ENCODE results near the gene IFNG-AS1. TPM values are rescaled to one million over a fixed set of nuclear protein-coding genes. Genes with fewer than 3 reads are reported as not detected.

Gene IFNG-AS1
- total RNA-seq, 4 donors from 2014 or later, result not detected

DNA sequence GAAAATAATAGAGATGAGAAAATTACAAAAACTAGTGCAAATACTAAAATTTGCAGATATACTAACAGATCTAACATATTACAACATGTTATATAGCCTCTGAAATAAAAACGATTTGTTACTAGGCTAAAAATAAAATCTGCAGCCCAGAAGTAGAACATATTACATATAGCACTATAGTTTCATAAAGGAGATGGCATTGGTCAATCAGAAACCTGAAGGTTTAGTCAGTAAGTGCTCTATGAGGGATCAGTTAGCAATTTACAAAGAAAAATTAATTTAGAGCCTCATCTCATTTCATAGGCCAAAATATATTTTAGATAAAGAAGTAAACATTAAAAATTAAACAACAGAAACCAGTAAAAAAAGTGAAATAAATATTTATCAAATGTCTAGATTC lies 41.0 kb downstream of the IFNG-AS1 start:
- Histone ChIP-seq H3K4me1 (no peaks in the 10 kb centered on the region), H3K27me3 (no peaks in the 10 kb centered on the region), H3K27ac (no peak overlapping the region), H3K4me3 (no peak overlapping the region), H3K9me3 (no peaks in the 10 kb centered on the region), H3K36me3 (no peaks in the 10 kb centered on the region)
- WGBS, 2 donors (ENCODE audit: low coverage in 1 of 2), result 55 to 71% methylated on average over 1 of the region's 1 CpG
- TF ChIP-seq, protein P1, sequence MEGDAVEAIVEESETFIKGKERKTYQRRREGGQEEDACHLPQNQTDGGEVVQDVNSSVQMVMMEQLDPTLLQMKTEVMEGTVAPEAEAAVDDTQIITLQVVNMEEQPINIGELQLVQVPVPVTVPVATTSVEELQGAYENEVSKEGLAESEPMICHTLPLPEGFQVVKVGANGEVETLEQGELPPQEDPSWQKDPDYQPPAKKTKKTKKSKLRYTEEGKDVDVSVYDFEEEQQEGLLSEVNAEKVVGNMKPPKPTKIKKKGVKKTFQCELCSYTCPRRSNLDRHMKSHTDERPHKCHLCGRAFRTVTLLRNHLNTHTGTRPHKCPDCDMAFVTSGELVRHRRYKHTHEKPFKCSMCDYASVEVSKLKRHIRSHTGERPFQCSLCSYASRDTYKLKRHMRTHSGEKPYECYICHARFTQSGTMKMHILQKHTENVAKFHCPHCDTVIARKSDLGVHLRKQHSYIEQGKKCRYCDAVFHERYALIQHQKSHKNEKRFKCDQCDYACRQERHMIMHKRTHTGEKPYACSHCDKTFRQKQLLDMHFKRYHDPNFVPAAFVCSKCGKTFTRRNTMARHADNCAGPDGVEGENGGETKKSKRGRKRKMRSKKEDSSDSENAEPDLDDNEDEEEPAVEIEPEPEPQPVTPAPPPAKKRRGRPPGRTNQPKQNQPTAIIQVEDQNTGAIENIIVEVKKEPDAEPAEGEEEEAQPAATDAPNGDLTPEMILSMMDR (IDR thresholded peaks at IDR 0.05), result no peak
- no peak for TF ChIP-seq POLR2AphosphoS5 (IDR thresholded peaks at IDR 0.05)
- TF ChIP-seq EP300 (IDR thresholded peaks at IDR 0.05), result no peak
- no peak for TF ChIP-seq POLR2A (IDR thresholded peaks at IDR 0.05)
- no peak for ATAC-seq

DNA sequence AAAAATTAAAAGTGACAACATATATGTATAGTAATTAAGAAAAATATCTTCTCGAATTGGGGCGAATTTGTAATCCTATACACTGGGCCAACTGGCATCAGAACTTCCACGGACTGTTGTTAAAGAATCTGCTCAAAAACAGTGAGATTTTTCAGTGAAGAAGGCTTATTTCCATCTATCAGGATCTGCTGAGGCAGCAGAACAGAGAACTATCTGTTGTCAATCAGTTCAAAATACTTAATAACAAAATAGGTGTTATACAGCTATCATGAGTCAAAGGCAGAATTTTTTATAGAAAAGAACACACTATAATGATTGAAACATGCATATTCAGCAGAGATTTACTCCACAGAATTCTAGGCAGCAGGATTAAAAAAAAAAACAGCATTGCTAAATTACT lies 41.9 kb downstream of the IFNG-AS1 start:
- H3K9me3 ChIP-seq, result no peaks in the 10 kb centered on the region
- WGBS, 2 donors (ENCODE audit: low coverage in 1 of 2), result 84 to 100% methylated on average over 3 of the region's 3 CpGs
- no peak for ATAC-seq
- TF ChIP-seq, protein P1 (IDR thresholded peaks at IDR 0.05), result no peak
- TF ChIP-seq POLR2A (IDR thresholded peaks at IDR 0.05) (no peak), POLR2AphosphoS5 (IDR thresholded peaks at IDR 0.05) (no peak), EP300 (IDR thresholded peaks at IDR 0.05) (no peak)
- no peak overlapping the region for H3K4me3 ChIP-seq
- no peaks in the 10 kb centered on the region for H3K36me3 ChIP-seq
- no peaks in the 10 kb centered on the region for H3K4me1 ChIP-seq
- H3K27me3 ChIP-seq, result no peaks in the 10 kb centered on the region
- H3K27ac ChIP-seq, result no peak overlapping the region

- Histone ChIP-seq H3K27me3 (no peaks in the 10 kb centered on the region), H3K4me1 (no peaks in the 10 kb centered on the region), H3K36me3 (no peaks in the 10 kb centered on the region), H3K9me3 (no peaks in the 10 kb centered on the region), H3K27ac (no peak overlapping the region), H3K4me3 (no peak overlapping the region)
- WGBS, 2 donors (ENCODE audit: low coverage in 1 of 2), result 68 to 89% methylated on average over 6 to 9 of the region's 9 CpGs
- no peak for TF ChIP-seq POLR2A (IDR thresholded peaks at IDR 0.05)
- no peak for TF ChIP-seq POLR2AphosphoS5 (IDR thresholded peaks at IDR 0.05)
- TF ChIP-seq EP300 (IDR thresholded peaks at IDR 0.05), result no peak
- TF ChIP-seq, protein P1 (IDR thresholded peaks at IDR 0.05), result no peak
- ATAC-seq, result no peak
These were observed 42.9 kb downstream of the IFNG-AS1 start for GRCh38 chr12:68031881-68032739.

GRCh38 chr12:68034567-68034966 lies 45.3 kb downstream of the IFNG-AS1 start:
- Histone ChIP-seq H3K9me3 (no peaks in the 10 kb centered on the region), H3K4me1 (no peaks in the 10 kb centered on the region), H3K4me3 (no peak overlapping the region), H3K36me3 (no peaks in the 10 kb centered on the region), H3K27me3 (no peaks in the 10 kb centered on the region), H3K27ac (no peak overlapping the region)
- TF ChIP-seq EP300 (IDR thresholded peaks at IDR 0.05) (no peak), POLR2AphosphoS5 (IDR thresholded peaks at IDR 0.05) (no peak), POLR2A (IDR thresholded peaks at IDR 0.05) (no peak)
- TF ChIP-seq, protein P1 (IDR thresholded peaks at IDR 0.05), result no peak
- ATAC-seq, result no peak
- 87 to 93% methylated on average over 1 to 5 of the region's 5 CpGs for WGBS, 2 donors (ENCODE audit: low coverage in 1 of 2)

- no peaks in the 10 kb centered on the region for H3K27me3 ChIP-seq
- ATAC-seq, result no peak
- 80 to 95% methylated on average over 1 to 6 of the region's 7 CpGs for WGBS, 2 donors (ENCODE audit: low coverage in 1 of 2)
- H3K4me1 ChIP-seq, result peaks cover 0 to 3% (median 0%) of the 10 kb centered on the region in 3 donors
- H3K9me3 ChIP-seq, result no peaks in the 10 kb centered on the region
- no peak overlapping the region for H3K4me3 ChIP-seq
- no peak overlapping the region for H3K27ac ChIP-seq
- no peaks in the 10 kb centered on the region for H3K36me3 ChIP-seq
- TF ChIP-seq EP300 (IDR thresholded peaks at IDR 0.05), result no peak
- TF ChIP-seq POLR2A (IDR thresholded peaks at IDR 0.05), result no peak
- TF ChIP-seq POLR2AphosphoS5 (IDR thresholded peaks at IDR 0.05), result no peak
- TF ChIP-seq, protein P1 (IDR thresholded peaks at IDR 0.05), result no peak
These were observed 47.4 kb downstream of the IFNG-AS1 start for GRCh38 chr12:68036642-68037041.

All from gastroesophageal sphincter (tissue), 4 donors.